Activated CD4-positive, CD25-positive, alpha-beta regulatory T cell (primary cell): Measurements from ENCODE around the gene DCDC2C.
"Not testable (repeated sequence)": the region's sequence is repeated elsewhere in the genome, so short reads cannot be mapped to it uniquely, and the experiment has no call there.

Experiments
- DNase-seq, 4 experiments: peaks; one replicate each; lab custom pipeline; 2025; lab: John Stamatoyannopoulos, UW

DCDC2C gene

DNA sequence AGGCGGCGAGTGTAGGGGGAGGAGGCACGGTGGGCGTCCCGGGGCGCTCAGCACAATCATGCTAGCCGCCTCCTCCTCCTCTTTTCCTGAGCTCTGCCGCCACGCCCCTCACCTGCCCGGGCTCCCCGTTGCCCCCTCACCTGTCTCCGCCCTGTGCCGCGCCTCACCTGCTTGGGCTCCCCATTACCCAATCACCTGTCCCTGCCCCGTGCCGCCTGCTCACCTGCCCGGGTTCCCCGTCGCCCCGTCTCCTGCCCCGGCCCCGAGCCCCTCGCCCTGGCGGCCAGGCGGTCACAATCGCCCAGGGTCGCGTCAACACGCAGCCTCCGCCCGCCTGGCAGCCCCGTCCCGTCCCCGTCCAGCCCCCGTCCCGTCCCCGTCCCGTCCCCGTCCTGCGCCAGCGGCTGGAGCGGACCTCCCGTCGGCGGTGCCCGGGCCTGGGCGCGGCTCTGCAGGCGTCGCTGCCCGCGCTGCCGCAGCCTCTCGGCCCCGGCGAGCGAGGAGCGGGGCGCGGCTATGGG, at the start of gene DCDC2C:
Gene DCDC2C, plus strand, starts transcription at position 340 of the 521 bp plus-strand sequence. Its CDS starts 177 bp downstream, at position 517.
- no peak for DNase-seq

GRCh38 chr2:3654011-3654410, 49.4 kb upstream of the DCDC2C start:
- DNase-seq: no peak

DNA sequence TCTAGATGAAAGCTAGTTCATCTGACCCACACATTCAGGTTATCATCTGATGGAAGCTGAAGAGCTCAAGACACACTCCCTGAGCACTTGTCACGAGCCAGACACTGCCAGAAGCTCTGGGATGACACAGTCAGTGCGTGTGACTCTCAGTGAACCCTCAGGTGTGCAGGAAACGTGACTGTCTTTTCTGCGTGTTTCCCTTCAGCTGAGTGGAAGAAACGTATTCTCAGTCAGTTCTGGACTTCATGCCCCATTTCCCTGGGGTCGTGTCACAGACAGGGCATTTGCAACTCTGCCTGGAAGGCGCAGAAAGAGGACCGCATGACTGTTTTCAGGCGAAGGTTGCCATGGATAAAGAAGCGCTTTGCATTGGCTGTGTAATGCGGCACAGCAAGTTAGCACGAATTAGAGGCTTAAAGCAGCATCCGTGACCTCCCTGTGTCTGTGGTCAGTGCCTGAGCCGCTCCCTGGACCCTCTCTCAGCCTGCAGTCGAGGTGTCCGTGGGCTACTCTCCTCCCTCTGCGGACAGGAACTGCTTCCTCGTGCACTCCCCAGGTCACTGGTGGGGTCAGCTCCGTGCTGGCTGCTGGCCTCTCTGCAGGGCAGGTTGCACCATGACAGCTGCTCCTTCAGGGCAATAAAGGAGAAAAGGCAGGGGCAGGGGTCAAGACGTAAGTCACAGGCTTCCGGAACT, 48.7 kb upstream of the DCDC2C start:
- DNase-seq: no peak

DNA sequence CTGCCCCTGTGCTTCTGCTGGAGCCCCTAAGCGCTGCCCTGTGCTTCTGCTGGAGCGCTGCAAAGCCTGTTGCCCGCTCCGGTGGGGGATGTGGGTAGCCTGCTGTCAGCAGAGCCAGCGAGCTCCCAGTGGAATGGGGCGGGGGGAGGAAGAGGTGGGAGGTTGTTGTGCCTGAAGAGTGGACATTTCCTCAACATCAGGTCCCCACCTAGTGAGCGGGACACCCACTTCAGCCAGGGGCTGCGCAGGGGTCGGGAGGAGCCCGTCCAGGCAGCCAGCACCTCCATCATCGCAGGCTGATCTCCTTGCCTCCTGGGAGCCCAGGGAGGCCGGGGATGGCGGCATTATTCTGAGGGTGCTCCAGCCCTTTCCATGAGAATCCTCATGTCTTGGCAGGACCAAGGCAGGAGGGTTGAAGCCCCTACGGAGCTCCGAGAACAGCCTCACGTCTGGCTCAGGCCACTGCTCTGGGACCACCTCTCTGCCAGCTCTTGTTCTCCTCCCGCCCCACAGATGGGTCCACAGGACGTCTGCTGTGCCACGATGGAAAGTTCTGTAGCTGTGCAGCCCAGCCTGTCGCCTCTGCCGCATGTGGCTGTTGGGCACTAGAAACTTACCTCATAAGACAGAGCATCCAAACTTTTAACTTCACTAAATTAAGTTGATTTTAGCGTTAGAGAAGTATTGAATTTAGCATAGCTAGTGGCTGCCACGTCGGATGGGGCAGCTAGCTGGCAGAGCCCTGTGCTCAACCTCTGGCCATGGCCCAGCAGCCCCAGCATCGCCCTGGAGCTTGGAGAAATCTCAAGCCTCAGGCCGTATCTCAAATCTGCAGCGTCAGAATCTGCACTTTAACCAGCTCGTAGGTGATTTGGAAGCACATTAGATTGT, 47.3 kb upstream of the DCDC2C start:
- DNase-seq: no peak

GRCh38 chr2:3656762-3657721, 46.3 kb upstream of the DCDC2C start:
- no peak for DNase-seq

GRCh38 chr2:3657881-3658280, 45.5 kb upstream of the DCDC2C start, which contains the start of gene ALLC:
Gene ALLC, plus strand, starts transcription at chr2:3658200. Its CDS starts 12,958 bp downstream, at chr2:3671158.
- no peak for DNase-seq

GRCh38 chr2:3659447-3660432, 43.6 kb upstream of the DCDC2C start:
- no peak for DNase-seq

GRCh38 chr2:3660640-3661039, 42.7 kb upstream of the DCDC2C start:
- not testable (repeated sequence) for DNase-seq

DNA sequence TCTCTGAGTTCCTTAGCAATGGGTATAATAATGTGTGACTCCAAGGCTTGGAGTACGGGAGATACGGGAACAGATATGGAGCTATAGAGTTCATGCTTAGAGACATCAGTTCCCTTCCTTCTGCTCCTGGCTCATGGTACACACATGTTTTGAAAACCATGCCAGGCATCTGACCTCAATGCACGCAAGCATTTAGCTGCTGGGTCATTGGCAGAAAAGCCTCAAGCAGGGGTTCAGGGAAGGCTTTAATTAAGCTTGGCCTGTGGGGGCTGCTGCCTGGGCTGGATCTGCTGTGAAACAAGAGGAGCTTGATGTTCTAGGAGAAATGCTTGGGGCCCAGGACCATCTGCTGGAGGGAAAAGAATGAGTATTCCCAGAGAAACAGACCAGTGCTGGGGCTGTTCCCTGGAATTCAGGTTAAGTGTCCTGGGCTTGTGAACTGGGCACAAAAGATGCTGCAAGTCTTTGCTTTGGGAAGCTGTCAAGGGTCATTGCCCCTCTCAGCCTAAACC, 42.2 kb upstream of the DCDC2C start:
- DNase-seq: no peak

DNA sequence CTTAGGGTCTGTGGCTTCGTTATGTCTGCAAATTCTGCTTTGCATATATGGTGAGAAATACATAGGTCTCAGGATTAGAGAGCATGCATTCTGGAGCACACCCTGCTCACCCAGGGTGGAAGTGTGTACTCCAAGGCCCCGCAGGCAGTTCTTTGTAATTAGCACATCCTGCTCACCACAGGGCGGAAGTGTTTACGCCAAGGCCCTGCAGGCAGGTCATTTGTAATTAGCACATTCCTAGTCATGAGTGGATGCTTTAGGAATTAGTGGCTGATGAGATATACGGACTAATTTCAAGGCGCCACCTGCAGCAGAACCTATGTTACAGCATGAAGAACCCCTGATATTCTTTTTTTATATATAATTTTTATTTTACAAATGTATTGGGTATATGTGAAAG, 41.1 kb upstream of the DCDC2C start:
- no peak for DNase-seq

DNA sequence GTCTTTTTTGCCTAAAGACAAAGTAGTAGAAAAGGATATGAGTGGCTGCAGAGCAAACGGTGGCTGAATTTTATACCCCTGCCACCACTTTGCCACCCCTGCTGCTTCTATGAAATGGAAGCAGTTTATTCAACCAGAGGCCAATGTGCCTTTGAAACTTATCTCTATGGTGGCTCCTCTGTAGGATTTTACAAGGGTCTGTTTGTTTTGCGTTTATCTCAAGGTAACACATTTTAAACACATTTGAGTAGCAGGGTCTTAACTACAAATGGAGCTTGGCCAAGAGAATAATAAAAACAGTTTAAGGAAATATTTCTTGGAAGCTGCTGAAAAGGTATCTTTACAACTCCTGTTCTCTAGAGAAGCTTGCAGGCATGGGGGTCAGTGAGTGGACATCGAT, 39.3 kb upstream of the DCDC2C start:
- no peak for DNase-seq

DNA sequence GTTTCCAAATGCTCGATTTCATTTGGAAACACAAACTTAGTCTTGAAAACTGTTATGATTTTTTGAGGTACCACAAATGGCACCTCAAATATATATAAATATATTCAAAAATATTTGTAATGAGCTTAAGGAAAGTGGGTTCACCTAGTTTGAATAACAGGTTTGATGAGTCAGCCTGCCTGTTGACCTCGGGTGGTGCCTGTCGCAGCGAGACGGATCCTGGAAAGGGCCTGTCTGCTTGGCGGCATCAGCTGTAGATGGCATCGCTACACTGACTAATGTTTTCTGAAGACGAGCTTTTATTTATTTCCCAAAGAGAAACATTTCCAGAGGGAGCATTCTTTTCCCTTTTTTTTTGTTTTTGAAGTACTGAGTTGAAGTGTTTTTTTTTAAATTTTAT, 38.5 kb upstream of the DCDC2C start:
- DNase-seq: no peak

DNA sequence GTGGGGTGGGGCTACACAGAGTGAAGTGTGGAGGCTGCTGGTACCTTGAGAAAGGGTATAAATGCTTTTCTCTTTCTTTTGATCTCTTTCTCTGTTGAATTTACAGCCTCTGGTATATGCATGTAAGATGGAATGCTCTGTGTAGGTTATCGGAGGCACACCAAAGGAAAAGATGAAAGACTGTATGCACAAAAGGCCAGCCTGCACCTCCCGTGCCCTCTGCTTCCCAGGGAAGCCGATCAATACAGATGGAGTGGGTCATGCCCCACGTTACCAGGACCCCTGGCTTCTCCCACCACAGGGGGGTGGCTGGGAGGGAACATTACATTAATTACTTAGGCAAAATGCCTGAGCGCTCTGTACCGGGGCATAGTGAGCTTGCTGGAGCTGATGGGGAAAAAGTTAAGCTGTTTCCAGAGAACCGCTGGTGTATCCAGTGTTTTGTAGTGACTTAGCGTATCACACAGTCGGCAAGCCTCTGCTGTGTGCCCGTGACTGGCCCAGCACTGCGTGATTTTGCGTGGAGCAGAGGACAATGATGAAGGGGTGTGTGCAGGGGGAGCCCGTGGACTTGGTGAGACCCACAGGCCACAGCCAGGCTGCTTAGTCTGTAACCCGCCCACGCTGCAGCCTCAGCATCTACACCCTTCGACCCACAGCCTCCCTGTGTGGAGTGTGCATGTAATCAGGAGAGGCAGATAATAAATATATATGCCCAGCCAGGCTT, 37.3 kb upstream of the DCDC2C start:
- DNase-seq: no peak

DNA sequence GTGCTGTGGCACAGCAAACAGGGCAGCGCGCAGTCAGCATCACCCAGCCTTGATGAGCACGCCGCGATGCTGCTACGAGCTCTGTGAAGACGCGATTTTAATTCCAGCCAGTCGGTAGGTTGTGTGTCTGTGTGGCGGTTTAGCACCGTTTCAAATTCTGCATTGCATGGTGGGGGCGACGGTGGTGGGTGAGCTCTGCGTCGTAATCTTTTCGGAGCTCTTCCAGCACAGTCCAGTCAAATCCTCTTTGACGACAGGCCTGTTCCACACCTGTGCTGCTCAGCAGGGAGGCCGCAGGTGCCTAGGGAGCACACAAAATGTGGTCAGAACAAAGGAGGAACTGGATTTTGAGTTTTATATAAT, 36.8 kb upstream of the DCDC2C start:
- no peak for DNase-seq

DNA sequence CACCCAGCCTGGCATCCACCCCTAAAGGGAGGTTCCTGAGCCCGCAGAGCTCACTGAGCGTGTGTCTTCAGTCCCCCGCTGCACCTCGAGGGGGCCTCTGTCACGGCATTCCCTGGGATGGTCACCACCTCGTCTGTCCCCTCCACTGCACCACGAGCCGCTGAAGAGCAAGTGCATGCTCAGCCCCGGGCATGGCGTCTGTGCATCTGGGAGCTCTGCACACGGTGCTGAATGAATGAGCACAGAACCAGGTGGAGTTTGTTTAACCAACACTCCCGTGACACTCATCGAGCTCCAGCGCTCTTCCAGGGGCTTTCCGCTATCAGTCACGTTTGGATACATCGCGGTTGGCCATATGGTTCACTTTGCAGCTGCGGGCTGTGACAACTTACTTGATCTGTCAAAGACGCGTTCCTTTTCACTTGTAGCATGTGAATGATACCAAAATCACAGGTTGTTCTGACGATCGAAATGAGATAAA, 36.2 kb upstream of the DCDC2C start:
- no peak for DNase-seq

- no peak for DNase-seq
Measured at GRCh38 chr2:3669656-3670055, 33.7 kb upstream of the DCDC2C start.

DNA sequence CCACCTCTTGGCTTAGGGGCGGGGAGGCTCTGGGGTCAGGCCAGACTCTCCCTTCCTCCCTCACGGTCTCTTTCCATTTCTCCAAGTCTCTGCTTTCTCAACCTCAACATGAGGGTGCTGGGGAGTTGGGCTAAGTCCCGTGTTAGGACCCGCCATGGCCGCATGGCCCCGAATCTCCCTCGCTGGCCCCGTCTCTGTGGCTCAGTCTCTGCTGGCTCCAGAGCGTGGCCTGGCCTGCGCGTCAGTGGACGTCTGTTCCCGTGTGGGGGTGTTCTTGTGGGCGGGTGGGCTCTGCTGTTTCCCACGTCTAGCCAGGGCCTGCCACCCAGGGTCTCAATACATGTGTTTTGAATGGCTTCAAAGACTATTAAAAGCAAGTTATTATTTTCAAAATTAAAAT, 33.0 kb upstream of the DCDC2C start:
- no peak for DNase-seq

- no peak for DNase-seq
Measured at GRCh38 chr2:3670941-3671340, 32.4 kb upstream of the DCDC2C start.

- no peak for DNase-seq
Measured at GRCh38 chr2:3672861-3673678, 30.3 kb upstream of the DCDC2C start.
